ENCODE results near the gene PRC1.

The PRC1 gene

GRCh38 chr15:90954712-90955623 is 39.4 kb downstream of the PRC1 start, which contains the start of gene RCCD1:
RCCD1 (plus strand) TSS chr15:90954884; CDS start chr15:90956735, 1,851 bp downstream.
- DNase-seq, result peak; percentile 83 to 84

GRCh38 chr15:90953947-90954711 is 40.2 kb downstream of the PRC1 start:
- DNase-seq, result no peak

GRCh38 chr15:90952901-90953677 is 41.2 kb downstream of the PRC1 start:
- DNase-seq, result no peak

GRCh38 chr15:90950676-90951075 is 43.7 kb downstream of the PRC1 start:
- DNase-seq, result no peak

- DNase-seq, result no peak
Measured at GRCh38 chr15:90949979-90950675, 44.2 kb downstream of the PRC1 start.

- DNase-seq, result no peak
Measured at GRCh38 chr15:90948506-90948905, 45.8 kb downstream of the PRC1 start.

- DNase-seq, result no peak
Measured at GRCh38 chr15:90947577-90948357, 46.6 kb downstream of the PRC1 start.

- no peak for DNase-seq
Measured at GRCh38 chr15:90946941-90947576, 47.3 kb downstream of the PRC1 start.

- DNase-seq, result no peak
Measured at GRCh38 chr15:90946538-90946937, 47.8 kb downstream of the PRC1 start.

- DNase-seq, result no peak
Measured at GRCh38 chr15:90945091-90945490, 49.2 kb downstream of the PRC1 start.

- no peak for DNase-seq
Measured at GRCh38 chr15:90942354-90943120, 51.8 kb downstream of the PRC1 start.

- DNase-seq, result no peak
Measured at GRCh38 chr15:90941038-90941437, 53.3 kb downstream of the PRC1 start.

- DNase-seq, result no peak
Measured at GRCh38 chr15:90939756-90940155, 54.6 kb downstream of the PRC1 start.

- no peak for DNase-seq
Measured at GRCh38 chr15:90938261-90938660, 56.1 kb downstream of the PRC1 start.

- no peak for DNase-seq
Measured at GRCh38 chr15:90936823-90937222, 57.5 kb downstream of the PRC1 start.

- DNase-seq, result peak; percentile 96
Measured at GRCh38 chr15:90934949-90935751, 59.2 kb downstream of the PRC1 start, which contains the start of gene UNC45A. UNC45A (plus strand) TSS chr15:90935285; CDS start chr15:90935325, 40 bp downstream.

GRCh38 chr15:90934256-90934948 is 59.9 kb downstream of the PRC1 start:
- peak; percentile 82 to 88 for DNase-seq

GRCh38 chr15:90933301-90933700 is 61.0 kb downstream of the PRC1 start:
- no peak for DNase-seq

- DNase-seq, result no peak
Measured at GRCh38 chr15:90932660-90932991, 61.7 kb downstream of the PRC1 start.

Data from stimulated activated CD4-positive, alpha-beta T cell treated with anti-CD3 and anti-CD28 coated beads, Interleukin-2, amount 100 ng/mL, for 48 hours (primary cell).